H4 (cell line): ENCODE measurements around the gene LUZP2. TPM values are rescaled to one million over a fixed set of nuclear protein-coding genes. Genes with fewer than 3 reads are reported as not detected.

Source experiments
- DNase-seq: peaks from one replicate; pipeline ENCODE4 v3.0.0-alpha.2; 2015; ENCODE audit warnings: low spot score
- total RNA-seq: library from RNA; depleted of rRNA; stranded (reverse); fragments of >200 nt; shearing (Covaris generic); gene quantifications from 2 replicates; pipeline ENCODE4 v1.2.3, GENCODE V29; 2014

LUZP2 gene
- total RNA-seq, 1 experiment from 2014 or later = 0.77 TPM

- DNase-seq = no peak
These were observed 219.6 kb downstream of the LUZP2 start for GRCh38 chr11:24716403-24716802.

DNA sequence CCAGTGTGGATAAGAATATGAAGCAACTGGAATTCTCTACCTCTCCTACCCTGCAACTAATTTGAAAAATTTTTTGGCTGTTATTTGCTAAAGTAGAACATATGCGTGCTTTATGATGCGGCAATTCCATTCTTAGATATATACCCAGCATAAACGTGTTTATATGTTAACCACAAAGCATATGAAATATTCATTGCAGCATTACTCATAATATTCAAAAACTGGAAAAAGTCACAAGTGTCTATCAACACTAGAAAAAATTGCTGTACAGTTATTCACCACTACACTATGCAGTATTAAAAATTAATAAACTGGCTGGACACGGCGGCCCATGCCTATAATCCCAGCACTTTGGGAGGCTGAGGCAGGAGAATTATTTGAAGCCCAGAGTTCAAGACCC lies 226.4 kb downstream of the LUZP2 start:
- no peak for DNase-seq

GRCh38 chr11:24731554-24731953 lies 234.7 kb downstream of the LUZP2 start:
- DNase-seq = no peak

GRCh38 chr11:24734742-24735237 lies 237.9 kb downstream of the LUZP2 start:
- no peak for DNase-seq

GRCh38 chr11:24738972-24739371 lies 242.1 kb downstream of the LUZP2 start:
- DNase-seq = no peak

- DNase-seq = no peak
These were observed 242.8 kb downstream of the LUZP2 start for GRCh38 chr11:24739637-24740036.

GRCh38 chr11:24747275-24748251 lies 250.7 kb downstream of the LUZP2 start:
- no peak for DNase-seq

DNA sequence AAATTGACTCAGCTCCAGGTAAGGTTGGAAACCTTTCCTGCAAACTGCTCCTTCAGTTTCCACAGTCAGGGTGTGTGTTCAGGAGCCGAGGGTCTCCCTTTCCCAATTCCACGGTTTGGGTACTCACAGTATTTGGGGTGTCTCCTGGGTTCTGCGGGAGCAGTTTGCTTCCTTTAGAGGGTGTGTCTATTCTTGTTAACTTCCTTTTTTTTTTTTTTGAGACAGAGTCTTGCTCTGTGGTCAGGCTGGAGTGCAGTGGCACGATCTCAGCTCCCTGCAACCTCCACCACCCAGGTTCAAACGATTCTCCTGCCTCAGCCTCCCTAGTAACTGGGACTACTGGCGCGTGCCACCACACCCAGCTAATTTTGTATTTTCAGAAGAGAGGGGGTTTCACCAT lies 251.4 kb downstream of the LUZP2 start:
- DNase-seq = no peak

DNA sequence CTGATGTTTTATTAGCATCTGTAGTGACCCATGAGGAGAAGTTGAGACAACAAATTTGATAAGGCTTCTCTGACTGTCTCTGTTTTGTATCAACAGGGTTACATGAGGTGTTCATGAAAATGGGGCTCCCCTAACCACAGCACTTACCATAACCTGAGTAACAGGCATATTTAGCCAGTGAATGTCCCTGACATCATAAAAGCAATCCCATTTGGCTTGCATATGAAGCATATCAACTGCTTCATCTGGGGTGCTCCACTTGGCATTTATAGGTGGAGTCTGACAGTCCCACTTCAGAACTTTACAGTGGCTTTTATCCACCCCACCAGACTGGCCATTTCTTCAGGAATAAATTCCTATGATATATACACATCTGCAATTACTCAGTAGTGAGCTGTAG lies 257.6 kb downstream of the LUZP2 start:
- no peak for DNase-seq

DNA sequence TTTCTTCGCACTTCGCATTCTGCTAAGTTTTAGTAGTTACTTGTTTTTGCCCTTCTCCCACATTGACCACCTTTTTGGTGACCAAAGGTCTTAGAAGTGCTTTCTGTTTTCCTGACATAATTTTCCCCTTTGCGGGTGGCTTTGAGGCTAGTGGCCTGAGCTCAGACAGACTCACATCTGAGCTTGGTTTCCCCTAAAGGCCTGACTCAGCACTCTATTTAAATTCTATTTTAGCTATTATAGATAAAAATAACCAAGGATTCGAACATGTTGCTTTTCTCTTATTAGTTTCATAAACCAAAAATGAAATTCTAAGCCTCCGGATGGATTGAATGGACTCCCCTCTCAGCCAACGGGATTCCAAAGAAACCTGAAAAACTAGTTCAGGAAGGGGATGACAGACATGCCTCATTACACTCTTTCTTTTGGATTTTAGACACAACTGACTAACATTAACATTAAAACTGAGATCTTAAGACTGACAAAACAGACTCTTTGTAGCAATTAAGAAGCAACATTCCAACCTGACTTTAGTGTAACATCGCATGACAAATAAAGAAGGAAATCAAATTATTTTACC lies 258.5 kb downstream of the LUZP2 start:
- DNase-seq = no peak

GRCh38 chr11:24759742-24760141 lies 262.9 kb downstream of the LUZP2 start:
- no peak for DNase-seq

GRCh38 chr11:24760681-24761080 lies 263.8 kb downstream of the LUZP2 start:
- no peak for DNase-seq

DNA sequence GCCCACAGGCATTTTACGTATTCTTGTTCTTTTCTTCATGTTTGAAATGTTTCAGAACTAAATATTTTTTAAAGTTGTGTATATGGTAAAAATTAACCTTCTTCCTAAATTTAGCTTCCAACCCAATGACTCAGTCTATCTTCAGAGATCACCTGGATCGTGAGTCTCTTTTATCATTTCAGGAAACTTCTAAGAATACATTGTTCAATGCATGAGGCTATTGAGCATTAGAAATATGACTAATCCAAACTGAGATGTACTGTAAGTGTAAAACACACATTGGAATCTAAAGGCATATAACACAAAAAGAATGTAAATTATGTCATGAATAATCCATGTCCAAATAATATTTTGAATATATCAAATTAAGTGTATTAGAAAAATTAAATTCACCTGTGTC lies 265.2 kb downstream of the LUZP2 start:
- no peak for DNase-seq

DNA sequence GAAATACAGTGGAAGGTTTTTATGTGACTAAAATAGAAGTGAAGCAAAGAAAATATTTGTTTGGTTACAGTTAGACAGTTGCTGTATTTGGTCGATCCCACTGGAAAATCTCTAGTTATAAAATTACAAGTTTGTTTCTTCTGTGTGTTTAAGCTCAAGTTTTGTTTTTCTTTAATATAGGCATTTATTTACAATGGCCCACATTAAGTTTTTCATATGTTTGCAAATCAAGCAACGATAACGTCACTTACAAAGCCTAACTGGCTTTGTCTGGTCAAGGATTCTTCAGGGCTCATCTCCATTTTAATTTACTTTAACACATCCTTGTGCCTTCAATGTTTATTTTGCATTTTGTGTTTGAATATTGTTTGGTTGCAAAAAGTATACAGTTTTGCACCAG lies 270.6 kb downstream of the LUZP2 start:
- no peak for DNase-seq

- DNase-seq = no peak
These were observed 276.5 kb downstream of the LUZP2 start for GRCh38 chr11:24773322-24773721.

GRCh38 chr11:24779791-24780190 lies 282.9 kb downstream of the LUZP2 start:
- DNase-seq = peak; percentile 26

DNA sequence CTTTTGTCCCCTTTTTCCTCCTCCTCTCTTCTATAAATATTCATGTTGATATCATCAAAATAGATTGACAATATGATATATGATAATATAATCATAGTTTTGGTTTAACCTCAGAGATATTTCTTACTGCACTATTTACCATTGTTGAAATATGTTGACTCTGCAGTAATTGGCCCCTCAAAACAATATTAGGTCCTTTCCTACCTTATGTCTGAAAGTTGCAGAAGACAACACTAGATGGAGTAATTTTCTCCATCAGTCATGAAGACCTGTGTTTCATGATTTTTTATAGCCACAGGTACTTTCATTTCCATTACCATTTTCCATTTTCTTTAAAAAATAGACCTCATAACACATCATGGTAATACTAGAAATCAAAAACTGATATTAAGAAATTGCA lies 284.4 kb downstream of the LUZP2 start:
- DNase-seq = no peak

DNA sequence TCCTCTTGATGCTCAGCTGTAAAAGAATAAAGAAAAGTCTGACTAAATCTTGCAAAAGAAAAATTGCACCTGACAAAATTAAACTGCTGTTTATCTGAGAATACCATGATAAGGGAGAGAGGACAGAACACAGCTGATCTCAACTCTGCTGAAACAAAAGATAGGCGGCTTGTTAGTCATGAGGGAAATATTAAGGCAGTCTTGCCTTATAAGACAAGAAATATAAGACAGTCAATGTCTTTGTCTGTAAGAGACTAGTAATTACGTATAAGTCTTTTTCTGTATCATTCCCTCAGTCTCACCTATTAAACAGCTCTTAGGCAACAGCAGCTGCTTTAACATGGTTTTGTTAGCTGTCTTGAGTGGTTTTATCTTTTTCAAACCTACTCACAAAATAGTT lies 296.6 kb downstream of the LUZP2 start:
- DNase-seq = no peak

DNA sequence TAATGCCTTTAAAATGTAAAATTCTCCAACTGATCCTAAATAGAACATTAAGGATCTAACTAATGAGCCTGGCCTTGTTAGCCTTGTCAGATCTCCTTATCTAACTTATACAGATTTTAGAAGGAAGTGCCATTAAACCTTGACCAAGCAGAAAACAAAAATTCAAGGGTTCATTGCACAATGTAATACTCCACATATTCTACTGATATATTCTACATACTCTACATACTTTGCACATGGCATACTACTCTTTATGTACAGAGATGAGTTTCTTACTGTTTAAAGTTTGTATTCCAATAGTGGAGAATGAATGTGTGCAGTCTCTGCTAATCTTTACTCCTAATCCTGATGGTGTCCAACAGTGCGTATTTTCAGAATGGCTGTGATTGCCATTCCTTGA lies 297.2 kb downstream of the LUZP2 start:
- DNase-seq = no peak

DNA sequence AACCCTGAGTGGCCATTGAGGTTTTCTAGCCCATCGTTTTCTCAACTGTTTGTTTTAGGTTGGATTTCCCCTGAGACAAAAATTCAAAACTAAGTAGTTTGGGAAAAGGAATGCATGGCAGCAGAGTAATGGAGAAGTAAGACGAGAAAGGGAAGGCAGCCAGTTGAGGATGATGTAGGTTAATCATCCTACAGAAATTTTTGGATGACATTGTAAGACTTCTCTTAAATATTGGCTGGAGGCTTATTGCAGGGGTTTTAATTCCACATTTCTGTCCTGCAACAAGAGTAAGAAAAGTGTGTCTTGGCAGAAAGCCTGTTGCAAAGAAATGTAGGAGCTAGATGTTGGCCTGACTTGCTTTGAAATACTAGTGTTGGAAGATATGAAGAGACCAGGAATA lies 308.8 kb downstream of the LUZP2 start:
- no peak for DNase-seq

DNA sequence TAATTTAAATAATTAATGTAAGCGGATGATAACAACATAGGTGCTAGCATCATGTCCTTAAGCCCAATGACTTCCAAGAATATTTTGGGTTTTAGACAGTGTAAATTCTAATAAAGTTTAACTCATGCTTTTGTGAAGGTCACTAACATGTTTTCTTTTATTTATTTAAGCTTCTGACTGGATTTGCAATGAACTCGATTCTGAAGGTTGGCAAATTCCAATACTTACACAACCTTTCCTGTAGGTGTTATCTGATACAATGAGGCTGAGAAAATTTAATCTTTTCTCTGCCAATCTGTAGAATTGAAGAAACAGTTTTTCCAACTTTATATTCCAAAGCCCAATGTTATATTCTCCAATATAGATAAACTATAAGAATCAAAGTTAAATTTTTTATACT lies 311.3 kb downstream of the LUZP2 start:
- DNase-seq = no peak

GRCh38 chr11:24819006-24819405 lies 322.2 kb downstream of the LUZP2 start:
- DNase-seq = no peak

DNA sequence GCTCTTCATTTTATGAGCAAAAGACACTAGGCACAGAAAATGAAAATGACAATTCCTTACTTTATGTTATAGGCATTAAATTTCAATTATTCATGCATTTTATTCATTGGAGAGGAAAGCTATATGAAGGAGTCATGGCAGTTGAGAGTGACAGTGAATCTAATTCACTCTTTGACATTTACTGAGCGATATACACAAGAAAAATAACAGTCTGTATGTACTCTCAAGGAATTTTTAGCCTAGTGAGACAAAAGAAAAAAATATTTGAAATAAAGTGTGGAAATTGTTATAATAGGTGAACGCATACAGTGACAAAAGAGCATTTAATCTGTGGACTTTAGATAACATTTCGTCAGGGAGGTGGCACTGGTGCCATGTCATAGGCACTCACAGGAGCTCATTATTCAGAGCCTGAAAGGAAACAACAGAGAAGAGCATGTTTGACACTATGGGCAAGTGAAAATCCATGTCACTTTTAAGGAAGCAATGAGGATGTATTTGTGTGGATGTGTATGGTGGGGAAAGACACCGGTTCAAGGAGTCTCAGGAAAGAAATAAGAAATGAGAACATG lies 323.1 kb downstream of the LUZP2 start:
- no peak for DNase-seq
